Suprapubic skin (tissue), 4 donors: ENCODE data around the gene IL32. TPM values are rescaled to one million over a fixed set of nuclear protein-coding genes. Genes with fewer than 3 reads are reported as not detected.
"Not testable (repeated sequence)": the region's sequence is repeated elsewhere in the genome, so short reads cannot be mapped to it uniquely, and the experiment has no call there.

ENCODE experiments used
- DNase-seq, 2 donors: peaks; one replicate each; pipeline ENCODE4 v3.0.0-alpha.2; 2019; ENCODE audit warnings: low spot score in 2 of 2
- H3K27ac ChIP-seq: fragments of 200-600 bp; sonication (generic); one replicate; pipeline ENCODE4 v1.5.1; 2019
- H3K27me3 ChIP-seq: fragments of 200-600 bp; sonication (generic); one replicate; pipeline ENCODE4 v1.5.1; 2019
- H3K36me3 ChIP-seq: fragments of 200-600 bp; sonication (generic); one replicate; pipeline ENCODE4 v1.5.1; 2019
- H3K4me1 ChIP-seq: fragments of 200-600 bp; sonication (generic); one replicate; pipeline ENCODE4 v1.5.1; 2019
- H3K4me3 ChIP-seq: fragments of 200-600 bp; sonication (generic); one replicate; pipeline ENCODE4 v1.5.1; 2019; ENCODE audit warnings: mild to moderate bottlenecking
- H3K9me3 ChIP-seq: fragments of 200-600 bp; sonication (generic); one replicate; pipeline ENCODE4 v1.5.1; 2019
- CTCF ChIP-seq, 2 donors: fragments of 200-600 bp in 1 of 2; fragments of 450-650 bp in 1 of 2; sonication (generic) in 1 of 2; IDR thresholded peaks; one replicate each; pipeline ENCODE4 v1.5.1; 2016 to 2019; ENCODE audit warnings: antibody characterized with exemption in 2 of 2, mild to moderate bottlenecking in 1 of 2, moderate library complexity in 1 of 2
- EP300 ChIP-seq: sonication (generic); formaldehyde crosslinking; IDR thresholded peaks from one replicate; pipeline ENCODE4 v1.6.1; 2017; ENCODE audit warnings: antibody characterized with exemption
- POLR2A ChIP-seq, 2 donors: fragments of 450-650 bp; IDR thresholded peaks; one replicate each; pipeline ENCODE4 v1.6.1; 2017; ENCODE audit warnings: antibody characterized with exemption in 2 of 2, mild to moderate bottlenecking in 2 of 2, moderate library complexity in 2 of 2
- POLR2AphosphoS5 ChIP-seq, 3 donors: sonication (generic); formaldehyde crosslinking; IDR thresholded peaks; one replicate each; pipeline ENCODE4 v1.6.1; 2017; ENCODE audit warnings: antibody characterized with exemption in 3 of 3
- WGBS: methylation state at CpG from one replicate; pipeline ENCODE4 v1.1.5; 2018; 5-methylcytosine and 5-hydroxymethylcytosine counted together
- total RNA-seq, 4 donors: library from RNA; depleted of rRNA; stranded (reverse); fragments of >200 nt; gene quantifications; one replicate each; pipeline ENCODE4 v1.1.0, GENCODE V29; 2016

The IL32 gene
- total RNA-seq, 4 donors from 2014 or later = 2.6 to 11.9 (median 6.1) TPM

GRCh38 chr16:3049921-3050481 lies 15.4 kb upstream of the IL32 start:
- peaks cover 53% of the 10 kb centered on the region for H3K27me3 ChIP-seq
- no peak for DNase-seq
- TF ChIP-seq CTCF (IDR thresholded peaks at IDR 0.05) (no peak), POLR2A (IDR thresholded peaks at IDR 0.05) (no peak), POLR2AphosphoS5 (IDR thresholded peaks at IDR 0.05) (no peak), EP300 (no peak)
- no peak overlapping the region for H3K27ac ChIP-seq
- no peaks in the 10 kb centered on the region for H3K36me3 ChIP-seq
- H3K4me1 ChIP-seq = peaks cover 24% of the 10 kb centered on the region
- H3K9me3 ChIP-seq = no peaks in the 10 kb centered on the region
- H3K4me3 ChIP-seq = no peak overlapping the region
- 68% methylated on average over 8 of the region's 26 CpGs for WGBS

GRCh38 chr16:3050487-3050886 lies 15.0 kb upstream of the IL32 start:
- H3K27ac ChIP-seq = no peak overlapping the region
- H3K4me3 ChIP-seq = no peak overlapping the region
- 76% methylated on average over 5 of the region's 5 CpGs for WGBS
- peaks cover 48% of the 10 kb centered on the region for H3K27me3 ChIP-seq
- DNase-seq = no peak
- peaks cover 20% of the 10 kb centered on the region for H3K4me1 ChIP-seq
- no peaks in the 10 kb centered on the region for H3K36me3 ChIP-seq
- H3K9me3 ChIP-seq = no peaks in the 10 kb centered on the region
- TF ChIP-seq CTCF (IDR thresholded peaks at IDR 0.05) = no peak
- TF ChIP-seq POLR2AphosphoS5 (IDR thresholded peaks at IDR 0.05) = no peak
- no peak for TF ChIP-seq POLR2A (IDR thresholded peaks at IDR 0.05)
- no peak for TF ChIP-seq EP300

- DNase-seq = no peak
- no peak overlapping the region for H3K4me3 ChIP-seq
- no peak overlapping the region for H3K27ac ChIP-seq
- no peaks in the 10 kb centered on the region for H3K36me3 ChIP-seq
- H3K27me3 ChIP-seq = peaks cover 43% of the 10 kb centered on the region
- WGBS = 39% methylated on average over 4 of the region's 4 CpGs
- no peaks in the 10 kb centered on the region for H3K9me3 ChIP-seq
- H3K4me1 ChIP-seq = peaks cover 14% of the 10 kb centered on the region
- no peak for TF ChIP-seq POLR2A (IDR thresholded peaks at IDR 0.05)
- no peak for TF ChIP-seq EP300
- no peak for TF ChIP-seq CTCF (IDR thresholded peaks at IDR 0.05)
- TF ChIP-seq POLR2AphosphoS5 (IDR thresholded peaks at IDR 0.05) = no peak
Observed at GRCh38 chr16:3051009-3051408, 14.4 kb upstream of the IL32 start.

GRCh38 chr16:3051494-3051893 lies 13.9 kb upstream of the IL32 start:
- 53% methylated on average over 9 of the region's 9 CpGs for WGBS
- Histone ChIP-seq H3K27me3 (peaks cover 38% of the 10 kb centered on the region), H3K36me3 (no peaks in the 10 kb centered on the region), H3K27ac (no peak overlapping the region), H3K4me3 (no peak overlapping the region), H3K4me1 (peaks cover 10% of the 10 kb centered on the region), H3K9me3 (no peaks in the 10 kb centered on the region)
- DNase-seq = no peak
- TF ChIP-seq POLR2A (IDR thresholded peaks at IDR 0.05) = no peak

GRCh38 chr16:3052571-3053329 lies 12.7 kb upstream of the IL32 start:
- H3K36me3 ChIP-seq, H3K4me3 ChIP-seq, H3K4me1 ChIP-seq, DNase-seq, H3K27ac ChIP-seq, H3K9me3 ChIP-seq: not testable (repeated sequence)
- peaks cover 26% of the 10 kb centered on the region for H3K27me3 ChIP-seq
- WGBS = 36% methylated on average over 4 of the region's 12 CpGs

- not testable (repeated sequence) for H3K36me3 ChIP-seq, H3K9me3 ChIP-seq, DNase-seq, H3K4me3 ChIP-seq, H3K4me1 ChIP-seq, H3K27ac ChIP-seq
- H3K27me3 ChIP-seq = peaks cover 20% of the 10 kb centered on the region
- 91% methylated on average over 8 of the region's 13 CpGs for WGBS
Observed at GRCh38 chr16:3053330-3053710, 12.1 kb upstream of the IL32 start.
